Trophoblast cell (in vitro differentiated cells and primary cell): ENCODE measurements around the gene LMTK2.
"Not testable (repeated sequence)": the region's sequence is repeated elsewhere in the genome, so short reads cannot be mapped to it uniquely, and the experiment has no call there.

Source experiments
- DNase-seq, 2 donors: peaks; one replicate each; pipeline ENCODE4 v3.0.0-alpha.2; 2016
- H2AFZ ChIP-seq: 2 replicates; pipeline ENCODE4 v1.6.1; 2013; ENCODE audit warnings: low read length, moderate library complexity, mild to moderate bottlenecking; ENCODE audit not compliant: insufficient read depth, poor library complexity
- H2AK5ac ChIP-seq: 2 replicates; pipeline ENCODE4 v1.6.1; 2013; ENCODE audit warnings: mild to moderate bottlenecking, low read length
- H2BK120ac ChIP-seq: 2 replicates; pipeline ENCODE4 v1.6.1; 2013; ENCODE audit warnings: low read length, mild to moderate bottlenecking, moderate library complexity; ENCODE audit not compliant: insufficient read depth, poor library complexity
- H2BK12ac ChIP-seq: 2 replicates; pipeline ENCODE4 v1.6.1; 2013; ENCODE audit warnings: mild to moderate bottlenecking, low read length, moderate library complexity
- H2BK5ac ChIP-seq: 2 replicates; pipeline ENCODE4 v1.6.1; 2013; ENCODE audit warnings: low read length, low read depth, moderate library complexity, mild to moderate bottlenecking; ENCODE audit not compliant: poor library complexity
- H3K14ac ChIP-seq: 2 replicates; pipeline ENCODE4 v1.6.1; 2013; ENCODE audit warnings: mild to moderate bottlenecking, low read length
- H3K18ac ChIP-seq: 2 replicates; pipeline ENCODE4 v1.6.1; 2013; ENCODE audit warnings: mild to moderate bottlenecking, low read length
- H3K23ac ChIP-seq: 2 replicates; pipeline ENCODE4 v1.6.1; 2013; ENCODE audit warnings: low read length
- H3K27ac ChIP-seq: 2 replicates; pipeline ENCODE4 v1.5.1; 2013; ENCODE audit warnings: low read depth, mild to moderate bottlenecking, inconsistent platforms, low read length, moderate library complexity
- H3K27me3 ChIP-seq: 2 replicates; pipeline ENCODE4 v1.6.1; 2013; ENCODE audit warnings: inconsistent platforms, mild to moderate bottlenecking, low read length, moderate library complexity; ENCODE audit not compliant: insufficient read depth
- H3K36me3 ChIP-seq, 2 experiments: 1 replicate in 1 of 2; 2 replicates in 1 of 2; pipeline ENCODE4 v1.6.1; 2013; ENCODE audit warnings: low read length in 2 of 2, mild to moderate bottlenecking in 2 of 2, moderate library complexity in 1 of 2; ENCODE audit not compliant: insufficient read depth in 2 of 2, control insufficient read depth in 1 of 2
- H3K4ac ChIP-seq: 2 replicates; pipeline ENCODE4 v1.6.1; 2013; ENCODE audit warnings: low read depth, mild to moderate bottlenecking, low read length, moderate library complexity
- H3K4me1 ChIP-seq, 2 experiments: 1 replicate in 1 of 2; 2 replicates in 1 of 2; pipeline ENCODE4 v1.6.1; 2013; ENCODE audit warnings: low read length in 2 of 2, mild to moderate bottlenecking in 2 of 2, moderate library complexity in 1 of 2; ENCODE audit not compliant: insufficient read depth in 2 of 2, control insufficient read depth in 1 of 2
- H3K4me2 ChIP-seq: 2 replicates; pipeline ENCODE4 v1.6.1; 2013; ENCODE audit warnings: inconsistent platforms, mild to moderate bottlenecking, low read length, moderate library complexity
- H3K4me3 ChIP-seq: 2 replicates; pipeline ENCODE4 v1.5.1; 2013; ENCODE audit warnings: mild to moderate bottlenecking, low read depth, low read length, inconsistent platforms
- H3K79me1 ChIP-seq: one replicate; pipeline ENCODE4 v1.6.1; 2013; ENCODE audit warnings: low read length
- H3K79me2 ChIP-seq: 2 replicates; pipeline ENCODE4 v1.6.1; 2013; ENCODE audit warnings: low read length, mild to moderate bottlenecking; ENCODE audit not compliant: control insufficient read depth, insufficient read depth, poor library complexity
- H3K9ac ChIP-seq: 2 replicates; pipeline ENCODE4 v1.6.1; 2013; ENCODE audit warnings: mild to moderate bottlenecking, low read length
- H3K9me3 ChIP-seq: 2 replicates; pipeline ENCODE4 v1.6.1; 2013; ENCODE audit warnings: low read depth, mild to moderate bottlenecking, control low read depth, inconsistent platforms, low read length; ENCODE audit not compliant: insufficient read depth
- H4K12ac ChIP-seq: 2 replicates; pipeline ENCODE4 v1.6.1; 2013; ENCODE audit warnings: low read depth, mild to moderate bottlenecking, low read length, moderate library complexity
- H4K8ac ChIP-seq: 2 replicates; pipeline ENCODE4 v1.6.1; 2013; ENCODE audit warnings: low read depth, mild to moderate bottlenecking, low read length, moderate library complexity
- H4K91ac ChIP-seq: one replicate; pipeline ENCODE4 v1.6.1; 2013; ENCODE audit warnings: low read depth, mild to moderate bottlenecking, low read length, moderate library complexity
- WGBS: extraction: QIAGEN DNeasy Blood & Tissue Kit; methylation state at CpG from one replicate; pipeline ENCODE4 v1.1.7; 2013; ENCODE audit warnings: missing lambda C conversion rate; ENCODE audit not compliant: insufficient read length, insufficient coverage; ENCODE audit errors: extremely low coverage; 5-methylcytosine and 5-hydroxymethylcytosine counted together

Gene LMTK2

DNA sequence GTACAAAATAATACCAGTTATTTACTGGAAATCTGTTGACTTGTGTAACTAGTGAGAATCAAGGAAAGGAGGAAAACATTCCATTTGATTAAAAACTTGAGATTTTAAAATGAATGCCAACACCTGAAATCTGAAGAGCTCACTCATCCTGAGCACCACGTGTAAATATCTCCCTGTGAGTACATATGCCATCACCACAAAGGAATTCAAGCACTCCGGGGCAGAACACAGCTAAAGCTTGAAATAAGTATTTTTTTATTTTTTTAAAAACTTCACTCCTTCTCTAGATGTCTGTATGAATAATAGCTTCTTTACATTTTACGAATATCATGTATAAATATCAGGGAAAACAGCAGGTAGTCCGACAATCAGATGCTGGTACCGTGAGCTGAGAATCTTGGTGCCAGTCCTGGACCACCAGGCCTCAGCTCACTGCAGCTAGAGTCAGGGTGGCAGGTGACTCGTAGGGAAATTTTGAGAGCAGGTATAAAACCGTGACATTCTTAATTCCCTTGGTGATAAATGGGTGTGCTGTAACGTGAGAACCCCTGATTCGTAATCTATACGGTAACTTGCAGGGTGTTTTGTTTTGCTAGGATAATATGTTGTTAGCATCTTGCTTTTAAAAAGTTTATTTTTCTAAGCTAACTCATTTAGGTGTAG is 12.7 kb downstream of the LMTK2 start:
- no peak overlapping the region for H3K4ac ChIP-seq
- H3K79me1 ChIP-seq = no peaks in the 10 kb centered on the region
- no peak overlapping the region for H2AK5ac ChIP-seq
- H3K23ac ChIP-seq = no peak overlapping the region
- no peak overlapping the region for H3K27ac ChIP-seq
- H3K36me3 ChIP-seq = no peaks in the 10 kb centered on the region
- H3K4me2 ChIP-seq = no peak overlapping the region
- no peak overlapping the region for H4K91ac ChIP-seq
- no peaks in the 10 kb centered on the region for H3K27me3 ChIP-seq
- H3K4me3 ChIP-seq = no peak overlapping the region
- H3K9me3 ChIP-seq = no peaks in the 10 kb centered on the region
- no peak overlapping the region for H4K8ac ChIP-seq
- no peak overlapping the region for H2AFZ ChIP-seq
- H3K79me2 ChIP-seq = no peaks in the 10 kb centered on the region
- H2BK120ac ChIP-seq = no peak overlapping the region
- no peak overlapping the region for H3K9ac ChIP-seq
- no peak overlapping the region for H2BK12ac ChIP-seq
- no peak overlapping the region for H4K12ac ChIP-seq
- H3K4me1 ChIP-seq = peaks cover 0 to 3% of the 10 kb centered on the region in 2 experiments
- no peak overlapping the region for H3K14ac ChIP-seq
- H3K18ac ChIP-seq = no peak overlapping the region
- WGBS = no CpG with 5 or more reads among the region's 10 CpGs
- no peak overlapping the region for H2BK5ac ChIP-seq
- DNase-seq = peak; percentile 47 to 71

DNA sequence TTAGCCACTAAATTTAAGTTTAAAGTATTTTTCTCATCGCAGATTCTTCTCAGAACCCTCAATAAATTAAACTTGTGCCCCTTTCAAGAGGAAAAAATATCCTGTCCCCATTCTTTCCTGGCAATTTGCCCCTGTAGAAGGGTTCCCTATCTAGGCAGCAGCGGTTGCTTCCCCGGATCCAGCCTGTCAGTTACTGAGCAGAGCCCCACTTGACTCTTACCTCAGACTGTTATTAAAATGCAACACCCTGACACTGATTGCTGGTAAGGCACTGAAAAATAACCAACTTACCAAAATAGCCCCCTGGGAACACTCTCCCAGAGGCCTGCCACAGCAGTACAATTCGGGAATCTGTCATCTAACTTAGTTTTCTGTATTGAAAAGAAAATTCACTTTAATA is 13.9 kb downstream of the LMTK2 start:
- H2BK5ac ChIP-seq = no peak overlapping the region
- no peaks in the 10 kb centered on the region for H3K27me3 ChIP-seq
- H4K91ac ChIP-seq = no peak overlapping the region
- no peak overlapping the region for H2BK120ac ChIP-seq
- no peak overlapping the region for H3K27ac ChIP-seq
- H3K9me3 ChIP-seq = no peaks in the 10 kb centered on the region
- H3K79me1 ChIP-seq = no peaks in the 10 kb centered on the region
- no peak for DNase-seq
- no peak overlapping the region for H3K9ac ChIP-seq
- H2AK5ac ChIP-seq = no peak overlapping the region
- H3K4me2 ChIP-seq = no peak overlapping the region
- no peaks in the 10 kb centered on the region for H3K36me3 ChIP-seq
- no peak overlapping the region for H4K12ac ChIP-seq
- no peak overlapping the region for H3K4me3 ChIP-seq
- H3K14ac ChIP-seq = no peak overlapping the region
- peaks cover 0 to 3% of the 10 kb centered on the region in 2 experiments for H3K4me1 ChIP-seq
- H2AFZ ChIP-seq = no peak overlapping the region
- WGBS = no CpG with 5 or more reads among the region's 4 CpGs
- H3K79me2 ChIP-seq = no peaks in the 10 kb centered on the region
- no peak overlapping the region for H2BK12ac ChIP-seq
- H3K18ac ChIP-seq = no peak overlapping the region
- no peak overlapping the region for H3K23ac ChIP-seq
- H3K4ac ChIP-seq = no peak overlapping the region
- H4K8ac ChIP-seq = no peak overlapping the region

DNA sequence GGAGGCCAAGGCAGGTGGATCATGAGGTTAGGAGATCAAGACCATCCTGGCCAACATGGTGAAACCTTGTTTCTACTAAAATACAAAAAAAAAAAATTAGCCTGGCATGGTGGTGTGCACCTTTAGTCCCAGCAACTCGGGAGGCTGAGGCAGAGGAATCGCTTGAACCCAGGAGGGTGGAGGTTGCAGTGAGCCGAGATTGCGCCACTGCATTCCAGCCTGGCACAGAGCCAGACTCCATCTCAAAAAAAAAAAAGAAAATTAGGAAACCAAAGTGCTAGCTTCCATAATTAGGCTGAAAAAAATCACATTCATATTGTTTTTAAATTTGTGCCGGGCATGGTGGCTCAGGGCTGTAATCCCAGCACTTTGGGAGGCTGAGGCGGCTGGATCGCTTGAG is 14.7 kb downstream of the LMTK2 start:
- not testable (repeated sequence) for H3K36me3 ChIP-seq, H3K79me1 ChIP-seq, H2BK120ac ChIP-seq, H4K8ac ChIP-seq, H2BK12ac ChIP-seq, H3K9ac ChIP-seq, H3K27ac ChIP-seq, H3K23ac ChIP-seq, H3K4ac ChIP-seq, H3K4me2 ChIP-seq, H3K18ac ChIP-seq, H3K27me3 ChIP-seq, H2AK5ac ChIP-seq, H3K4me1 ChIP-seq, H2AFZ ChIP-seq, H3K9me3 ChIP-seq, H3K14ac ChIP-seq, DNase-seq, H3K4me3 ChIP-seq, H4K91ac ChIP-seq, H3K79me2 ChIP-seq, H2BK5ac ChIP-seq, H4K12ac ChIP-seq
- no CpG with 5 or more reads among the region's 7 CpGs for WGBS

DNA sequence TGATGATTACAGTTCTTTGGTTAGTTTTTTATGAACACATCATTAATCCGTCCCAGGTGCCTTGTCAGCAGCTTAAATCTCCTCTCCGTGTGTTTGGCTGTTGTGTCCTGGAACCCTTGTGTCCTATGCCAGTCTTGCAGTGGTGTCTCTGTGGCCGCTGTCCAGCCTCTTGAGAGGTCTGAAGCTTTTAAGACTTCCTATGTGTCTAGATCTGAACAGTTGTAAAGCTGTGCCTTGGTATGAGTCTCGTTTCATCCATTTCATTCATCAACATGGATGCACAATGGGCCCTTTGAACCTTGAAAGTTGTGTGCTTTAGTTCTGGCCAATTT is 16.7 kb downstream of the LMTK2 start:
- Histone ChIP-seq H2BK120ac (no peak overlapping the region), H3K4me1 (no peaks in the 10 kb centered on the region), H4K91ac (no peak overlapping the region), H2BK12ac (no peak overlapping the region), H3K4me3 (no peak overlapping the region), H3K79me1 (no peaks in the 10 kb centered on the region), H2BK5ac (no peak overlapping the region), H3K9me3 (no peaks in the 10 kb centered on the region), H3K79me2 (no peaks in the 10 kb centered on the region), H3K36me3 (no peaks in the 10 kb centered on the region), H4K8ac (no peak overlapping the region), H3K27me3 (no peaks in the 10 kb centered on the region), H3K27ac (no peak overlapping the region), H3K23ac (no peak overlapping the region), H3K9ac (no peak overlapping the region), H4K12ac (no peak overlapping the region), H2AK5ac (no peak overlapping the region), H3K14ac (no peak overlapping the region), H3K4me2 (no peak overlapping the region), H3K18ac (peak overlapping the region; percentile 23), H3K4ac (no peak overlapping the region), H2AFZ (no peak overlapping the region)
- WGBS = no CpG with 5 or more reads among the region's 4 CpGs
- DNase-seq = no peak
